ENCODE results near the gene MCM10.
"Not testable (repeated sequence)": the region's sequence is repeated elsewhere in the genome, so short reads cannot be mapped to it uniquely, and the experiment has no call there.

MCM10 gene

DNA sequence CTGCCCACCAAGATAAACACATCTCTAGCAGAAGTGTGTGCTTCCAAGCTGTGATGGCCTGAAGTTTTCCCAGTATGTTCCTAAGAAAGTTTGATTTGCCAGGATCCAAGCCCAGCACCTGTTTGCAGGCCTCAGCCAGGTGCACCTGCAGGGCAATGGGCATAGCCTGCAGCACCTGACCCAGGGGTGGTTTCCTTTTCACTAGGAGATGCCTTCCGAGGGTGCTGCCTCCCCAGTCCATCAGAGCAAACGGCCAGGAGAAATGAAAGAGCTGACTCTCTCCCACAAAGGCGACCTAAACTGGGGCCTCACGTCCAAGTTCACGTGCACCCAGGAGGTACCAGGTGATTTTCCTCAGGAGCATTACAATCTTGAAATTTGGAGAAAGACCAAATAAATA is 65.7 kb downstream of the MCM10 start:
- Histone ChIP-seq H3K27ac (no peak overlapping the region), H3K4me1 (ENCODE audit: low read depth, poor library complexity, severe bottlenecking) (no peaks in the 10 kb centered on the region), H2AFZ (ENCODE audit: low read depth) (no peak overlapping the region), H3K27me3 (ENCODE audit: insufficient read depth, low read depth) (no peaks in the 10 kb centered on the region), H3K4me2 (no peak overlapping the region), H3K79me2 (ENCODE audit: insufficient read depth, low read depth) (no peaks in the 10 kb centered on the region), H3K36me3 (ENCODE audit: insufficient read depth) (no peaks in the 10 kb centered on the region), H3K9ac (no peak overlapping the region), H3K4me3 (IDR thresholded peaks at IDR 0.05; ENCODE audit: insufficient read depth, low read depth, low read length) (no peak overlapping the region), H4K20me1 (ENCODE audit: insufficient read depth) (no peaks in the 10 kb centered on the region)
- TF ChIP-seq, protein P1, sequence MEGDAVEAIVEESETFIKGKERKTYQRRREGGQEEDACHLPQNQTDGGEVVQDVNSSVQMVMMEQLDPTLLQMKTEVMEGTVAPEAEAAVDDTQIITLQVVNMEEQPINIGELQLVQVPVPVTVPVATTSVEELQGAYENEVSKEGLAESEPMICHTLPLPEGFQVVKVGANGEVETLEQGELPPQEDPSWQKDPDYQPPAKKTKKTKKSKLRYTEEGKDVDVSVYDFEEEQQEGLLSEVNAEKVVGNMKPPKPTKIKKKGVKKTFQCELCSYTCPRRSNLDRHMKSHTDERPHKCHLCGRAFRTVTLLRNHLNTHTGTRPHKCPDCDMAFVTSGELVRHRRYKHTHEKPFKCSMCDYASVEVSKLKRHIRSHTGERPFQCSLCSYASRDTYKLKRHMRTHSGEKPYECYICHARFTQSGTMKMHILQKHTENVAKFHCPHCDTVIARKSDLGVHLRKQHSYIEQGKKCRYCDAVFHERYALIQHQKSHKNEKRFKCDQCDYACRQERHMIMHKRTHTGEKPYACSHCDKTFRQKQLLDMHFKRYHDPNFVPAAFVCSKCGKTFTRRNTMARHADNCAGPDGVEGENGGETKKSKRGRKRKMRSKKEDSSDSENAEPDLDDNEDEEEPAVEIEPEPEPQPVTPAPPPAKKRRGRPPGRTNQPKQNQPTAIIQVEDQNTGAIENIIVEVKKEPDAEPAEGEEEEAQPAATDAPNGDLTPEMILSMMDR (conservative IDR thresholded peaks at IDR 0.05; ENCODE audit: low read depth, low read length), result no peak

DNA sequence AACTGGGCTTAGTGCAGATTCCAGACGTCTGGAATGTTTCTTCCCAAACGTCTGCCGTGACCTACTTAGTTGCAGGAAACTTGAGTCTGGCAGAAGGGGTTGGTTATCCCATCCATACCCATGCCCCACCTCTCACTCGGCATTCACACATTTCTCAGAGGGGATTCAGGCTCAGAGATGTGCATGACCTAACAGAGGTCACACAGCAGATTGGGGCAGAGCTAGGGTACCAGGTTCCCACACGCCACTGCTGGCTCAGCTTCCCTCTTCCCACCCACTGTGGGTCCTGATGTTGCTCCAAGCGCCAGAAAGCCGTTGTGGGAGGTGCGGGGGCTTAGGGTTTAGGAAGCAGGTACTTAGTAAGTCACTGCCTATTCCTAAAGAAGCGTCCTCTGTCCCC is 69.8 kb downstream of the MCM10 start:
- H3K4me3 ChIP-seq (IDR thresholded peaks at IDR 0.05; ENCODE audit: insufficient read depth, low read depth, low read length), result no peak overlapping the region
- TF ChIP-seq, protein P1 (conservative IDR thresholded peaks at IDR 0.05; ENCODE audit: low read depth, low read length), result no peak
- no peak overlapping the region for H3K4me2 ChIP-seq
- H4K20me1 ChIP-seq (ENCODE audit: insufficient read depth), result no peaks in the 10 kb centered on the region
- no peak overlapping the region for H3K9ac ChIP-seq
- no peak overlapping the region for H2AFZ ChIP-seq (ENCODE audit: low read depth)
- no peaks in the 10 kb centered on the region for H3K4me1 ChIP-seq (ENCODE audit: low read depth, poor library complexity, severe bottlenecking)
- H3K36me3 ChIP-seq (ENCODE audit: insufficient read depth), result no peaks in the 10 kb centered on the region
- no peaks in the 10 kb centered on the region for H3K79me2 ChIP-seq (ENCODE audit: insufficient read depth, low read depth)
- no peaks in the 10 kb centered on the region for H3K27me3 ChIP-seq (ENCODE audit: insufficient read depth, low read depth)
- H3K27ac ChIP-seq, result no peak overlapping the region

DNA sequence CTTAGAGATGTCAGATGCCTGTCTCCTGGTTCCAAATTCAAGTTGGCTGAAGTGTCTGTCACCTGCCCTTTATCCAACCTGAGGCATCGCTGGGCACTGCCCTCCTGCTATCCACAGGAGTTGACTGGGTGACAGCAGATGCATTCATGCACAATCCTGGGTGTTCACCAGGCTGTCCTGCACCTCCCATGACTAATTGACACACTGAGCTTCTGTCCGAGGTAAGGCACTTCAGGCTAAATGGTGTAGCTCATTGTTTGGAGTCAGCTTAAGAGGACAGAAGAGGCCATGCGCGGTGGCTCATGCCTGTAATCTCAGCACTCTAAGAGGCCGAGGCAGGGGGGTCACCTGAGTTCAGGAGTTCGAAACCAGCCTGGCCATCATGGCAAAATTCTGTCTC is 70.5 kb downstream of the MCM10 start:
- Histone ChIP-seq H3K4me2 (no peak overlapping the region), H4K20me1 (ENCODE audit: insufficient read depth) (no peaks in the 10 kb centered on the region), H2AFZ (ENCODE audit: low read depth) (no peak overlapping the region), H3K79me2 (ENCODE audit: insufficient read depth, low read depth) (no peaks in the 10 kb centered on the region), H3K4me3 (IDR thresholded peaks at IDR 0.05; ENCODE audit: insufficient read depth, low read depth, low read length) (no peak overlapping the region), H3K9ac (no peak overlapping the region), H3K4me1 (ENCODE audit: low read depth, poor library complexity, severe bottlenecking) (no peaks in the 10 kb centered on the region), H3K27me3 (ENCODE audit: insufficient read depth, low read depth) (no peaks in the 10 kb centered on the region), H3K36me3 (ENCODE audit: insufficient read depth) (no peaks in the 10 kb centered on the region), H3K27ac (no peak overlapping the region)
- TF ChIP-seq, protein P1 (conservative IDR thresholded peaks at IDR 0.05; ENCODE audit: low read depth, low read length), result no peak

DNA sequence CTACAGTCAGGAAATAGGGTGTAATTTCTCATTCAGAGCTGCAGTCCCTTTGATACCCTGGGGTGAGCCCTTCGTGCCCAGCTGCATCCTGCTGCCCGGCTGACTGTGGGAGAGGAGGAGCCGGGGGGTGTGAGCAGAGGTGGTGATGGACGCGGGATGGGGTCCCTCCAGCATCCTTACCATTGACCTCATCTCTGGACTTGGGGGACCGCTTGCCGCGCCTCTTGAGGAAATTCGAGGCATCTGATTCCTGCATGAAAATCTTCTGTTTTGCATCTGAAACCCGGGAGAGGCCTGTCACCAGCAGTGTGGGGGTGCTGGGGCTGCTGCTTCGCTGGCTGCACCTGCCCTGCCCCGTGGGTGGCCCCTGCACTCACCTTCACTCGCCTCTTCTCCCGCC is 72.0 kb downstream of the MCM10 start:
- Histone ChIP-seq H3K36me3 (ENCODE audit: insufficient read depth) (no peaks in the 10 kb centered on the region), H3K4me2 (no peak overlapping the region), H3K27ac (no peak overlapping the region), H3K9ac (no peak overlapping the region), H3K4me3 (IDR thresholded peaks at IDR 0.05; ENCODE audit: insufficient read depth, low read depth, low read length) (no peak overlapping the region), H3K27me3 (ENCODE audit: insufficient read depth, low read depth) (no peaks in the 10 kb centered on the region), H4K20me1 (ENCODE audit: insufficient read depth) (no peaks in the 10 kb centered on the region), H3K79me2 (ENCODE audit: insufficient read depth, low read depth) (no peaks in the 10 kb centered on the region), H2AFZ (ENCODE audit: low read depth) (no peak overlapping the region), H3K4me1 (ENCODE audit: low read depth, poor library complexity, severe bottlenecking) (no peaks in the 10 kb centered on the region)
- TF ChIP-seq, protein P1 (conservative IDR thresholded peaks at IDR 0.05; ENCODE audit: low read depth, low read length), result no peak

DNA sequence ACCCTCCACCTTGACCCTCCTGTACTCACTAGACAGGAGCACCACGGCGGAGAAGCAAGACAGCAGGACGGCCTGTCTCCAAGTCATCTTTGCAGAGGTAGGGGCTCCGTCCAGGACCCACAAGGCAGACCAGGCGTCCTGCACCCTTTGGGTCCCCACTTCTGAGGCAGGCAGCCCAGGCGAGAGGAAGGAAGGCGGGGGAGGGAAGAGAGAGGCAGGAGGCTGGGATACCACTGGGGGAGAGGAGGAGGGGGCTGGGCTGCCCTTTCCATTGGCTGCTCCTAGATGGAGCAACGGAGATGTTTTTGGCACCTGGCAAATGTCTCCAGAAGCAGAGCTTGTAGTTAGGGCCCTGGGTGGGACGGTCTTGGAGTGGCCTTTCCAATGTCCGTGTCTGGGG is 72.8 kb downstream of the MCM10 start, which contains the start of gene UCMA:
UCMA (minus strand) TSS at position 203 of the 400 bp plus-strand sequence; CDS start at position 87, 116 bp downstream.
- Histone ChIP-seq H4K20me1 (ENCODE audit: insufficient read depth) (no peaks in the 10 kb centered on the region), H3K27me3 (ENCODE audit: insufficient read depth, low read depth) (no peaks in the 10 kb centered on the region), H3K36me3 (ENCODE audit: insufficient read depth) (no peaks in the 10 kb centered on the region), H2AFZ (ENCODE audit: low read depth) (no peak within 1 kb of the TSS), H3K27ac (no peak within 1 kb of the TSS), H3K9ac (no peak within 1 kb of the TSS), H3K4me3 (IDR thresholded peaks at IDR 0.05; ENCODE audit: insufficient read depth, low read depth, low read length) (no peak within 1 kb of the TSS), H3K79me2 (ENCODE audit: insufficient read depth, low read depth) (no peaks in the 10 kb centered on the region), H3K4me1 (ENCODE audit: low read depth, poor library complexity, severe bottlenecking) (no peaks in the 10 kb centered on the region), H3K4me2 (no peak within 1 kb of the TSS)
- TF ChIP-seq, protein P1 (conservative IDR thresholded peaks at IDR 0.05; ENCODE audit: low read depth, low read length), result no peak

DNA sequence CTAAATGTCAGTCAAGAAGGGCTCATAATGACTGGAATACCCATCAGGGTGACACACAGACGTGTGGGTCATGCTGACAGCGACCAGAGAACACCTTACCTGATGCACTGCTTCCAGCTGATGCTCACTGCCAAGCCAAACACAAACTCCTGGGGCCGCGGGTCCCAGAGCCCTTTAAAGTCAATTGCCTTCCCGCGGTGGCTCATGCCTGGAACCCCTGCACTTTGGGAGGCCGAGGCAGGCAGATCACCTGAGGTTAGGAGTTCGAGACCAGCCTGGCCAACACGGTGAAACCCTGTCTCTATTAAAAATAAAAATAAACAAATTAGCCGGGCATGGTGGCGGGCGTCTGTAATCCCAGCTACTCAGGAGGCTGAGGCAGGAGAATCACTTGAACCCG is 73.4 kb downstream of the MCM10 start:
- not testable (repeated sequence) for H3K4me3 ChIP-seq (IDR thresholded peaks at IDR 0.05; ENCODE audit: insufficient read depth, low read depth, low read length); H3K79me2 ChIP-seq (ENCODE audit: insufficient read depth, low read depth); H3K9ac ChIP-seq; H3K27ac ChIP-seq; H3K36me3 ChIP-seq (ENCODE audit: insufficient read depth); H3K4me2 ChIP-seq; H3K4me1 ChIP-seq (ENCODE audit: low read depth, poor library complexity, severe bottlenecking); H4K20me1 ChIP-seq (ENCODE audit: insufficient read depth); H3K27me3 ChIP-seq (ENCODE audit: insufficient read depth, low read depth); H2AFZ ChIP-seq (ENCODE audit: low read depth)

Data from KMS-11 (cell line).